Frontal cortex (tissue), 4 donors: ENCODE results near the gene BTBD2. TPM values are rescaled to one million over a fixed set of nuclear protein-coding genes. Genes with fewer than 3 reads are reported as not detected.

Source experiments
- DNase-seq, 2 donors: peaks; one replicate each; pipeline ENCODE4 v3.0.0; 2012; ENCODE audit warnings: low spot score in 2 of 2
- FAIRE-seq: peaks from 2 replicates; lab custom pipeline; 2012; peaks lifted over from hg19 to GRCh38; lab: Jason Lieb, UNC
- total RNA-seq: library from RNA; depleted of rRNA; stranded (reverse); fragments of >200 nt; gene quantifications from one replicate; pipeline ENCODE4 v1.2.3, GENCODE V29; 2014
- donor health status: control.
- donor health status: control.
- donor health status: control.

BTBD2 gene
- total RNA-seq, 1 donor from 2014 or later = 41.2 TPM

GRCh38 chr19:2051773-2052704 is 36.5 kb upstream of the BTBD2 start:
- FAIRE-seq (no peak), DNase-seq (no peak)

GRCh38 chr19:2050991-2051772 is 35.7 kb upstream of the BTBD2 start, which contains the start of gene MKNK2:
Gene MKNK2, minus strand, starts transcription at chr19:2051244. Its CDS starts 393 bp downstream, at chr19:2050851.
- no peak for FAIRE-seq
- DNase-seq = peak; percentile 99 to 100

GRCh38 chr19:2050349-2050990 is 35.0 kb upstream of the BTBD2 start:
- no peak for DNase-seq
- FAIRE-seq = no peak

GRCh38 chr19:2049741-2050348 is 34.3 kb upstream of the BTBD2 start:
- no peak for FAIRE-seq
- peak; percentile 79 to 82 for DNase-seq

- DNase-seq = peak; percentile 62 to 72
- FAIRE-seq = no peak
These were observed 33.6 kb upstream of the BTBD2 start for GRCh38 chr19:2048959-2049740.

- DNase-seq (no peak), FAIRE-seq (no peak)
These were observed 32.8 kb upstream of the BTBD2 start for GRCh38 chr19:2048104-2048958.

- DNase-seq (no peak), FAIRE-seq (no peak)
These were observed 32.1 kb upstream of the BTBD2 start for GRCh38 chr19:2047449-2048103.

- FAIRE-seq = no peak
- no peak for DNase-seq
These were observed 31.5 kb upstream of the BTBD2 start for GRCh38 chr19:2047076-2047448.

- no peak for FAIRE-seq
- DNase-seq = no peak
These were observed 30.8 kb upstream of the BTBD2 start for GRCh38 chr19:2046046-2046907.

- FAIRE-seq (no peak), DNase-seq (no peak)
These were observed 30.1 kb upstream of the BTBD2 start for GRCh38 chr19:2045501-2046045.

- FAIRE-seq (no peak), DNase-seq (no peak)
These were observed 29.4 kb upstream of the BTBD2 start for GRCh38 chr19:2044709-2045500.

GRCh38 chr19:2043961-2044708 is 28.6 kb upstream of the BTBD2 start:
- FAIRE-seq (no peak), DNase-seq (no peak)

- no peak for DNase-seq
- FAIRE-seq = no peak
These were observed 27.7 kb upstream of the BTBD2 start for GRCh38 chr19:2043251-2043641.

GRCh38 chr19:2042485-2043250 is 27.2 kb upstream of the BTBD2 start:
- DNase-seq (no peak), FAIRE-seq (no peak)
